Skeletal muscle satellite cell (primary cell): Measurements from ENCODE around the gene NFKB2. TPM values are rescaled to one million over a fixed set of nuclear protein-coding genes. Genes with fewer than 3 reads are reported as not detected.

Source experiments
- H3K27me3 ChIP-seq: 2 replicates; pipeline ENCODE4 v1.7.0; 2013; ENCODE audit warnings: low read length; ENCODE audit not compliant: control insufficient read depth, insufficient read depth
- H3K36me3 ChIP-seq: 2 replicates; pipeline ENCODE4 v1.7.0; 2013; ENCODE audit warnings: mild to moderate bottlenecking, control low read depth, low read length; ENCODE audit not compliant: insufficient read depth
- H3K4me1 ChIP-seq: 2 replicates; pipeline ENCODE4 v1.7.0; 2013; ENCODE audit warnings: low read length; ENCODE audit not compliant: control insufficient read depth, insufficient read depth
- H3K4me2 ChIP-seq: 2 replicates; pipeline ENCODE4 v1.7.0; 2013; ENCODE audit warnings: mild to moderate bottlenecking, low read length
- H3K4me3 ChIP-seq: 2 replicates; pipeline ENCODE4 v1.7.0; 2013; ENCODE audit warnings: low read length
- H3K9ac ChIP-seq: 2 replicates; pipeline ENCODE4 v1.7.0; 2013; ENCODE audit warnings: mild to moderate bottlenecking, low read depth, low read length, moderate library complexity
- H3K9me3 ChIP-seq: replicated peaks from 2 replicates; pipeline ENCODE4 v1.7.0; 2013; ENCODE audit warnings: mild to moderate bottlenecking, control low read depth, low read length
- total RNA-seq: library from RNA; depleted of rRNA; stranded (reverse); fragments of >200 nt; gene quantifications from 2 replicates; pipeline ENCODE4 v1.2.3, GENCODE V29; 2012; rRNA removed

The NFKB2 gene
- total RNA-seq: 26.6 and 27.1 TPM in 2 replicates

DNA sequence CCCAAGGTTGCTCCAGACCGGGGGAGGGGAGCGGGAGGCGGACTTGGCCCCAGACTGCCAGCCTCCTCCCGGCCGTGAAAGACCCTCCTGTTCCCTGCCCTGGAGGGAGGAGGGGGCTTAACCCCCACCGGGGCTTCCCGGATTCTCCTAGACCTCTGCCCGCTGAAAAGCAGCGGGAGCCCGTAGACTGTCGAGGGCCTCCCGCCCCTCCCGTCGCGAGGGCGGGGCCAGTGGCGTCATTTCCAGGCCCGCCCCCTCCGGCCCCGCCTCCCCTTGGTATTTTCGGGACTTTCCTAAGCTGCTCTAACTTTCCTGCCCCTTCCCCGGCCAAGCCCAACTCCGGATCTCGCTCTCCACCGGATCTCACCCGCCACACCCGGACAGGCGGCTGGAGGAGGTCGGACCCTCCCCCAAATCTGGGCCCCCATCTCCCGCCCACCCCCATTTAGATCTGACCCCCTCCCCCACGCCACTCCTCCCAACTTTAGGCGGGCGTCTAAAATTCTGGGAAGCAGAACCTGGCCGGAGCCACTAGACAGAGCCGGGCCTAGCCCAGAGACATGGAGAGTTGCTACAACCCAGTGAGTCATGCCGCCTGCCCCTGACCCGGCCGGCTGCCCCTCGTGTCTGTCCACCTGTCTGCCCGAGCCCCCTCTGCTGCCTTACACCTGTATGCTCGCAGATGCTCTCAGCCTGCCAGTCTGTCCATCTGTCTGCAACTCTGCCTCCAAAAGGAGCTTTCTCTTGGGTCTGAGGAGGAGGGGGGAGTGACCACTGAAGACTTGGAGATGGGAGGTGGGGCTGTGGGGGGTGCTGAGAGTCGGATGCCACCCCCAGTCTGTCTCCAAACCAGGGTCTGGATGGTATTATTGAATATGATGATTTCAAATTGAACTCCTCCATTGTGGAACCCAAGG is at the start of gene NFKB2:
TSS of gene NFKB2 (plus strand) at position 306 of the 917 bp plus-strand sequence. CDS start at position 561, 255 bp downstream.
- Histone ChIP-seq H3K4me2 (peak within 1 kb of the TSS; percentile 100), H3K9ac (peak within 1 kb of the TSS; percentile 84), H3K4me3 (peak within 1 kb of the TSS; percentile 85), H3K9me3 (no peaks in the 10 kb centered on the region), H3K4me1 (peaks cover 20% of the 10 kb centered on the region), H3K36me3 (peaks cover 13% of the 10 kb centered on the region), H3K27me3 (no peaks in the 10 kb centered on the region)

DNA sequence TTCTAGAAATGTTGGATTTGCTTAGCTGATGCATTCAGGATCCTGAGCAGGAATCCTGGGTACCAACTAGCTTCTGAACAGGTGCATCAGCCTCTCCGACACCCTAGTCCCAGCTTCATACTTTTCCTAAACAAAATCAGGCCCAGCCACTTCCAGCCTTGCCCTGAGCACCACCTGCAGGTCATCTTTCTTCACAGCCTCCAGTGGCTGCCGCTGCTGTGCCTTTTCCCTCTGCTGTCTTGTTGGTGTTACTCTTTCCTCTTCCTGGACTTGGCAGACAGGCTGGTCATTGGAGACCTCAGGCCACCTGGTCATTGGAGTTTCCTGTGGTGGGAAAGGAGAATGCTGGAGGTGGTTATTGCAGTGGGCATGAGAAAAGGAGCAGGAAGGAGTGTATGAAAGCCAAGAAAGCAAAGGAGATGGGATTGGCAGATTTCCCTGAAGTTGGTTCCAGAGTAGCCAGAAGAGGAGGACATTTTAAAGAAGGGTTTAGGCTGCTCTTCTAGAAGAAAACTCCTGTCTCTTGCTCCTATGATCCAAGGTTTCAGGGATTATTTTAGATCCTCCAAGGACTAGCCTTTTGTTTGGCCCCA is 48.2 kb upstream of the NFKB2 start:
- H3K9me3 ChIP-seq: no peaks in the 10 kb centered on the region
- H3K36me3 ChIP-seq: peaks cover 27% of the 10 kb centered on the region
- no peak overlapping the region for H3K9ac ChIP-seq

GRCh38 chr10:102352066-102352715 is 43.3 kb upstream of the NFKB2 start:
- H3K9me3 ChIP-seq: no peaks in the 10 kb centered on the region
- no peak overlapping the region for H3K4me2 ChIP-seq
- no peaks in the 10 kb centered on the region for H3K27me3 ChIP-seq
- H3K36me3 ChIP-seq: peaks cover 62% of the 10 kb centered on the region
- H3K9ac ChIP-seq: no peak overlapping the region
- H3K4me3 ChIP-seq: no peak overlapping the region
- peaks cover 4% of the 10 kb centered on the region for H3K4me1 ChIP-seq

More for the DNA sequence above, 48.2 kb upstream of the NFKB2 start:
- no peaks in the 10 kb centered on the region for H3K27me3 ChIP-seq
- H3K4me2 ChIP-seq: no peak overlapping the region
- H3K4me3 ChIP-seq: no peak overlapping the region
- peaks cover 28% of the 10 kb centered on the region for H3K4me1 ChIP-seq

DNA sequence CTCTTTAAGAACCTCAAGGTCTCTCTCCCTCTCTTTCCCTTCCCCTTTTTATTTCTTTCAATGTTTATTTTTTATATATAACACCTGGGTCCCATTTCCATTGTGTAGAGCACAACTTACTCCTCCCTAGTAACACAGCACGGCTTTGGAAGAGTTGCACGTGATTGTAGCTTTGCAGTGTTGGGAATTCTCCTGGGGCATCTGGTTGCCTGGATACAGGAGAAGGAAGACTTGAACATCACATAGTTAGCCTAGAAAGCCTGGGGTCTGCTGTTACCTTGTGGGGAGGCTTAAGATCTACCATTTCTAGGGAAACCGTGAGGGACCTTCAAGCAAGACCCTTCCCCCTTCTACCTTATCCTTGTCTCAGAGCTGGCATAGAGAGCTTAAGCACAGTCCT is 41.1 kb upstream of the NFKB2 start:
- H3K27me3 ChIP-seq: no peaks in the 10 kb centered on the region
- no peaks in the 10 kb centered on the region for H3K4me1 ChIP-seq
- no peak overlapping the region for H3K9ac ChIP-seq
- no peak overlapping the region for H3K4me2 ChIP-seq
- H3K9me3 ChIP-seq: no peaks in the 10 kb centered on the region
- peaks cover 75% of the 10 kb centered on the region for H3K36me3 ChIP-seq
- H3K4me3 ChIP-seq: no peak overlapping the region

DNA sequence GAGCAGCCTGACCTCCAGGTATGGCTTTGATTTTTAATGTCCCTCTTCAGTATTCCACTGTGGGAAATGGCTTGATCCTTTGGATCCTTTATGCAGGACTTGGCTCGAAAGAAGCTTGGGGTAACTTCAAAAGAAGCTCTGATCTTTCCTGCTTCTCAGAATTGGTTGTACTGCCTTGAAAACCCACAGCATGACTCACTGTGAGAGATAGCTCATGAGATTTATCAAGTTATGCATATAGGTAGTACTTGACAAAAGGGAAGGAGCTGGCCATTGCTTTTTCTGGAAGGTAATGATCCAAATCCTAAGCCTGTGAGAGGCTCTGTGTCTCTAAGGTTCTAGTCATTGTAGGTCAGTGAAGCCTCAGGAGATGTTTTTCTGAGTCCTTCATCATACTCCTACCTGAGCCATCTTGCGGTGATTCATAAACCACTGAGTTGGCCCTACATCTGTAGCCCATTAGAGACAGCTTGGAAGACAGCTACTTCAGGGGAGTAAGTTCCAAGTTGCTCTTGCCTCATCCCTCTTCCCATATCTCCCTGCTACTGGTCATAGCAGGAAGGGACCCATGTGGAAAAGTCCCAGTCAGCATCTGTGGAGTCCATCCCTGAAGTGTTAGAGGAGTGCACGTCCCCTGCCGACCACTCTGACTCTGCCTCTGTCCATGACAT is 36.7 kb upstream of the NFKB2 start:
- Histone ChIP-seq H3K9me3 (no peaks in the 10 kb centered on the region), H3K4me1 (no peaks in the 10 kb centered on the region), H3K27me3 (no peaks in the 10 kb centered on the region), H3K36me3 (peaks cover 85% of the 10 kb centered on the region), H3K4me2 (no peak overlapping the region), H3K9ac (no peak overlapping the region), H3K4me3 (no peak overlapping the region)

DNA sequence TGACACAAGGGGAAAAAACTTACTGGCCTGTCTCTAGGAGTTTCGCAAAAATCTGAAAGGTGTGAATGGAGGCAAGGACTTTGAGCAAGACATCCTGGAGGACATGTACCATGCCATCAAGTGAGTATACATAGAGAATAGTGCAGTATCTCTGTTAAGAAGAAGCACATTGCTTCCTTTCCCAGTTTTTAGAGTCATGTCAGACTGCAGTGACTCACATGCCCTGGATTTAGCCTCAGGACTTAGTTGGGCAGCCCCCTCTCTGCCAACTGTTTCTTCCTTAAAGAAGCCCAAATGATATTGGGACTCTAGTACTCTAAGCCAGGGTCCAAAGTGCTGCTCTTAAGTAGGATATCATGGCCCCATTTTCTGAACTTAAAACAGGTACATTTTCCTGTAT is 28.1 kb upstream of the NFKB2 start:
- H3K4me3 ChIP-seq: no peak overlapping the region
- no peaks in the 10 kb centered on the region for H3K9me3 ChIP-seq
- H3K4me1 ChIP-seq: no peaks in the 10 kb centered on the region
- no peak overlapping the region for H3K4me2 ChIP-seq
- H3K27me3 ChIP-seq: no peaks in the 10 kb centered on the region
- H3K36me3 ChIP-seq: peaks cover 86% of the 10 kb centered on the region
- H3K9ac ChIP-seq: no peak overlapping the region

GRCh38 chr10:102368077-102368476 is 27.4 kb upstream of the NFKB2 start:
- H3K27me3 ChIP-seq: no peaks in the 10 kb centered on the region
- peaks cover 86% of the 10 kb centered on the region for H3K36me3 ChIP-seq
- H3K9ac ChIP-seq: no peak overlapping the region
- no peaks in the 10 kb centered on the region for H3K4me1 ChIP-seq
- H3K9me3 ChIP-seq: no peaks in the 10 kb centered on the region
- H3K4me3 ChIP-seq: no peak overlapping the region
- no peak overlapping the region for H3K4me2 ChIP-seq

DNA sequence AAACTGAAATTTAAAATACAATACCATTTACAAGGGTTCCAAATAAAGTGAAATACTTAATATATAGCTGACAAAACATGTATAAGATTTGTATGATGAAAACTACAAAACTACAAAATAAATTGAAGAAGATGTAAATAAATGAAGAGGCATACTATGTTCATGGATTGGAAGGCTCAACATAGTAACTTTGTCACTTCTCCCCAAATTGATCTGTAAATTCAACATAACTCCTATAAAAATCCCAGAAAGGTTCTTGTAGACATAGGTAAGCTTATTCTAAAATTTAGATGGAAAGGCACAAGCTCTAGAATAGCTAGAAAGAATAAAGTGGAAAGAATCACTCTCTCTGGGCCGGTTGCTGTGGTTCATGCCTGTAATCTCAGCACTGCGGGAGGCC is 24.2 kb upstream of the NFKB2 start:
- Histone ChIP-seq H3K27me3 (no peaks in the 10 kb centered on the region), H3K4me1 (no peaks in the 10 kb centered on the region), H3K9ac (no peak overlapping the region), H3K36me3 (peaks cover 85% of the 10 kb centered on the region), H3K4me2 (no peak overlapping the region), H3K9me3 (no peaks in the 10 kb centered on the region), H3K4me3 (no peak overlapping the region)

DNA sequence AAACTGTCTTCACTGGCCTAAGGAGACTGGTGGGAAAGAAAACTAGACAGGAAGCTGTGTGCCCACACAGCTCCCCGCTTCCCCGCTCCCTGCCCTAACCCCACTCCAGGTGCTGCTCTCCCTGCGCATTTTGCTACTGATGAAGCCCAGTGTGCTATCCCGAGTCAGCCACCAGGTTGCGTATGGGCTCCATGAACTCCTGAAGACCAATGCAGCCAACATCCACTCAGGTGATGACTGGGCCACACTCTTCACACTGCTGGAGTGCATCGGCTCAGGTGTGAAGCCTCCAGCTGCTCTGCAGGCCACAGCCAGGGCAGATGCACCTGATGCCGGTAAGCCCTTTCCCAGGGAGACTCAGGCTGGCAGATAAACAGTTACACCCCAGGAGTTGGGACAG is 20.3 kb upstream of the NFKB2 start:
- no peaks in the 10 kb centered on the region for H3K9me3 ChIP-seq
- H3K36me3 ChIP-seq: peaks cover 74% of the 10 kb centered on the region
- no peaks in the 10 kb centered on the region for H3K27me3 ChIP-seq
- no peak overlapping the region for H3K4me3 ChIP-seq
- H3K4me1 ChIP-seq: no peaks in the 10 kb centered on the region
- H3K4me2 ChIP-seq: no peak overlapping the region
- H3K9ac ChIP-seq: no peak overlapping the region

DNA sequence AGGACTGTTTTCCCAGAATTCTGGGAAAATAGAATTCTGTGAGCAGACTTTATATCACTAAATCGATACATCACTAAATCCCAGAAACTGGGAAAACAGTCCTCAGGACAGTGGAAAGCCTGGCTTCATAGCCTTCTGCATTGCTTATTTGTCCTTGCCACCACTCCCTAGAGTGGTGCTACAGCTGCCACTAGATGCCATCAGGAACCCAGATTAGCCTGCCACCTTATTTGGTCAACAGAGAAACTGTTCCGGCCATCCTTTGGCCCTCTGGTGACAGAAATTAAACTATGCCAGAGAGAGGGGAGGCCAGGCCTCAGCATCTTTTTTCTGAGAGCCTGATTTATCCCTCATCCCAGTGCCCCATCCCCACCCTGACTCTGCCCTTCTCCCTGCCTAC is 19.6 kb upstream of the NFKB2 start:
- Histone ChIP-seq H3K27me3 (no peaks in the 10 kb centered on the region), H3K36me3 (peaks cover 73% of the 10 kb centered on the region), H3K9ac (no peak overlapping the region), H3K4me2 (no peak overlapping the region), H3K9me3 (no peaks in the 10 kb centered on the region), H3K4me3 (no peak overlapping the region), H3K4me1 (no peaks in the 10 kb centered on the region)

GRCh38 chr10:102376901-102377300 is 18.6 kb upstream of the NFKB2 start:
- Histone ChIP-seq H3K4me1 (no peaks in the 10 kb centered on the region), H3K9me3 (no peaks in the 10 kb centered on the region), H3K27me3 (no peaks in the 10 kb centered on the region), H3K36me3 (peaks cover 73% of the 10 kb centered on the region), H3K4me3 (no peak overlapping the region), H3K9ac (no peak overlapping the region), H3K4me2 (no peak overlapping the region)
